Endothelial cell of umbilical vein (primary cell): ENCODE measurements around the gene TOP2B. TPM values are rescaled to one million over a fixed set of nuclear protein-coding genes. Genes with fewer than 3 reads are reported as not detected.

Experiments
- BruUV-seq: library from RNA; stranded (reverse); fragments of 400-500 nt; replicated peaks from 2 replicates; lab custom pipeline; 2021; lab: Mats Ljungman, UMichigan
- CTCF ChIA-PET: fragments of 300-600, 350-600 bp; sonication (Branson Sonifier 250); formaldehyde crosslinking; loops from one replicate; lab custom pipeline; 2021; ENCODE audit warnings: antibody characterized with exemption, inconsistent platforms; lab: Charles Lee
- POLR2A ChIA-PET: fragments of 300-600, 350-600 bp; sonication (Branson Sonifier 250); formaldehyde crosslinking; loops from one replicate; lab custom pipeline; 2021; ENCODE audit warnings: antibody characterized with exemption, inconsistent platforms; lab: Charles Lee
- DNase-seq: peaks from one replicate; pipeline ENCODE4 v3.0.0-alpha.2; 2011; ENCODE audit warnings: low read depth, low spot score
- FAIRE-seq: peaks from 2 replicates; lab custom pipeline; 2011; peaks lifted over from hg19 to GRCh38; lab: Jason Lieb, UNC
- H2AFZ ChIP-seq: 2 replicates; pipeline ENCODE4 v1.6.0; 2012; ENCODE audit warnings: low read depth, low read length, control low read depth, inconsistent platforms
- H3K27ac ChIP-seq: 2 replicates; pipeline ENCODE4 v1.5.1; 2011; ENCODE audit warnings: low read depth, mild to moderate bottlenecking, control low read depth, low read length, moderate library complexity; ENCODE audit not compliant: insufficient read depth
- H3K27me3 ChIP-seq, 2 experiments: 2 replicates each; pipeline versions ENCODE4 v1.6.0 to v1.6.1; 2011; ENCODE audit warnings: low read length in 2 of 2, mixed read lengths in 1 of 2; ENCODE audit not compliant: control insufficient read depth in 2 of 2, insufficient read depth in 2 of 2
- H3K36me3 ChIP-seq, 2 experiments: 2 replicates in 1 of 2; 3 replicates in 1 of 2; pipeline ENCODE4 v1.5.1; 2011; ENCODE audit warnings: low read length in 2 of 2, mild to moderate bottlenecking in 1 of 2, moderate library complexity in 1 of 2; ENCODE audit not compliant: control insufficient read depth in 2 of 2, insufficient read depth in 2 of 2; ENCODE audit errors: extremely low read depth in 1 of 2
- H3K4me1 ChIP-seq: 3 replicates; pipeline ENCODE4 v1.5.1; 2011; ENCODE audit warnings: mild to moderate bottlenecking, low read length; ENCODE audit not compliant: control insufficient read depth, insufficient read depth; ENCODE audit errors: extremely low read depth
- H3K4me2 ChIP-seq: 2 replicates; pipeline ENCODE4 v1.6.1; 2011; ENCODE audit warnings: low read length, control low read depth, mixed read lengths; ENCODE audit not compliant: insufficient read depth
- H3K4me3 ChIP-seq, 3 experiments: fragments of 200-600 bp in 1 of 3; sonication (generic), shearing (Covaris generic) in 1 of 3; replicated peaks in 1 of 3; 2 replicates each; pipeline ENCODE4 v1.5.1; 2011 to 2016; ENCODE audit warnings: control low read depth in 3 of 3, low read length in 3 of 3, mild to moderate bottlenecking in 2 of 3, inconsistent platforms in 1 of 3, low read depth in 1 of 3, moderate library complexity in 1 of 3; ENCODE audit not compliant: insufficient read depth in 1 of 3
- H3K79me2 ChIP-seq: 2 replicates; pipeline ENCODE4 v1.6.0; 2012; ENCODE audit warnings: low read length, inconsistent platforms; ENCODE audit not compliant: control insufficient read depth, insufficient read depth
- H3K9ac ChIP-seq: replicated peaks from 2 replicates; pipeline ENCODE3; 2011; ENCODE audit warnings: low read length, control low read depth; ENCODE audit not compliant: insufficient read depth; ENCODE audit errors: extremely low read depth
- H3K9me1 ChIP-seq: replicated peaks from 3 replicates; pipeline ENCODE4 v1.6.0; 2011; ENCODE audit warnings: mild to moderate bottlenecking, low read length; ENCODE audit not compliant: control insufficient read depth, insufficient read depth; ENCODE audit errors: extremely low read depth
- H3K9me3 ChIP-seq: replicated peaks from 2 replicates; pipeline ENCODE4 v1.5.1; 2012; ENCODE audit warnings: low read length, inconsistent platforms; ENCODE audit not compliant: control insufficient read depth, insufficient read depth
- H4K20me1 ChIP-seq: replicated peaks from 2 replicates; pipeline ENCODE3; 2011; ENCODE audit warnings: mild to moderate bottlenecking, low read length; ENCODE audit not compliant: control insufficient read depth, insufficient read depth; ENCODE audit errors: extremely low read depth
- CTCF ChIP-seq, 2 donors: IDR thresholded peaks; 1 replicate in 1 of 2; 2 replicates in 1 of 2; pipeline ENCODE4 v1.5.1; 2011; ENCODE audit warnings: low read length in 2 of 2, mild to moderate bottlenecking in 2 of 2, moderate library complexity in 2 of 2, control low read depth in 1 of 2, inconsistent platforms in 1 of 2, low read depth in 1 of 2; ENCODE audit not compliant: insufficient read depth in 1 of 2; ENCODE audit errors: extremely low read depth in 1 of 2
- EZH2 ChIP-seq: IDR thresholded peaks from 2 replicates; pipeline ENCODE4 v1.6.1; 2012; ENCODE audit warnings: borderline replicate concordance, low read depth, mild to moderate bottlenecking, moderate library complexity, low read length, inconsistent platforms; ENCODE audit not compliant: severe bottlenecking
- GATA2 ChIP-seq: IDR thresholded peaks from 2 replicates; pipeline ENCODE4 v1.7.0; 2011; ENCODE audit warnings: low read depth, mild to moderate bottlenecking, moderate library complexity, mixed read lengths, low read length; ENCODE audit not compliant: insufficient read length, insufficient read depth
- JUN ChIP-seq: IDR thresholded peaks from 2 replicates; pipeline ENCODE4 v1.6.1; 2011; ENCODE audit warnings: borderline replicate concordance, low read depth; ENCODE audit not compliant: insufficient read length, insufficient read depth
- MAX ChIP-seq: IDR thresholded peaks from 2 replicates; pipeline ENCODE4 v1.6.1; 2011; ENCODE audit not compliant: insufficient read depth, insufficient read length
- dilution Hi-C: fragments of 300-500 bp; cut with MboI; formaldehyde crosslinking; loops from one replicate; pipeline ENCODE4 v1.15.0; 2019; ENCODE audit warnings: low sequenced_read_pairs; ENCODE audit not compliant: extremely low pct_ligation_motif_present
- intact Hi-C: fragments of 100-400 bp; cut with micrococcal nuclease; formaldehyde crosslinking; loops from one replicate; pipeline ENCODE4 v1.10.0; 2022
- polyA plus RNA-seq, 4 experiments: library from polyadenylated mRNA; depleted of rRNA in 3 of 4; stranded (reverse) in 3 of 4; unstranded in 1 of 4; fragments of >200 nt; gene quantifications; 2 replicates each; pipeline versions ENCODE4 v1.2.1 to v1.2.3, GENCODE V29; 2011 to 2012; ENCODE audit warnings: missing spikeins in 1 of 4
- total RNA-seq: library from RNA; stranded (reverse); gene quantifications from 2 replicates; pipeline ENCODE4 v1.2.3, GENCODE V29; 2021

TOP2B gene
- total and polyA plus RNA-seq, 2 donors (not counting 3 experiments of a cell fraction or from before 2014, with no cell fraction given): 20.4 to 98.9 TPM

- H3K9me1 ChIP-seq: no peaks in the 10 kb centered on the region
- TF ChIP-seq MAX (no peak), GATA2 (no peak), EZH2 (no peak), JUN (no peak), CTCF (IDR thresholded peaks at IDR 0.05; ENCODE audit: extremely low read depth in 1 of 2, insufficient read depth in 1 of 2, low read depth in 1 of 2, low read length in 2 of 2) (no peak)
- ChIA-PET CTCF (interaction anchor here (0.8 to 1.2 kb wide), 2 partner anchors 18 to 20 kb away, joined by 4 read pairs; no protein-coding TSS in a partner anchor), POLR2A (no interaction called here)
- dilution Hi-C loops: no loop called here
- no peak overlapping the region for H3K4me3 ChIP-seq
- H3K27ac ChIP-seq: no peak overlapping the region
- peaks cover 0 to 14% of the 10 kb centered on the region in 2 experiments for H3K36me3 ChIP-seq
- H3K4me2 ChIP-seq: no peak overlapping the region
- BruUV-seq: no TSS peak
- no peak for DNase-seq
- H3K27me3 ChIP-seq: no peaks in the 10 kb centered on the region
- intact Hi-C loops: no loop called here
- H3K79me2 ChIP-seq: no peaks in the 10 kb centered on the region
- no peaks in the 10 kb centered on the region for H3K9me3 ChIP-seq
- H3K4me1 ChIP-seq: no peaks in the 10 kb centered on the region
- H4K20me1 ChIP-seq: no peaks in the 10 kb centered on the region
- no peak overlapping the region for H2AFZ ChIP-seq
- no peak overlapping the region for H3K9ac ChIP-seq
- no peak for FAIRE-seq
Observed at GRCh38 chr3:25574172-25574765, 90.4 kb downstream of the TOP2B start.
